ENCODE measurements around the gene NLRP3. TPM values are rescaled to one million over a fixed set of nuclear protein-coding genes. Genes with fewer than 3 reads are reported as not detected.

Gene NLRP3
- total and polyA plus RNA-seq, 4 donors = 0.28 to 1.9 (median 0.61) TPM

DNA sequence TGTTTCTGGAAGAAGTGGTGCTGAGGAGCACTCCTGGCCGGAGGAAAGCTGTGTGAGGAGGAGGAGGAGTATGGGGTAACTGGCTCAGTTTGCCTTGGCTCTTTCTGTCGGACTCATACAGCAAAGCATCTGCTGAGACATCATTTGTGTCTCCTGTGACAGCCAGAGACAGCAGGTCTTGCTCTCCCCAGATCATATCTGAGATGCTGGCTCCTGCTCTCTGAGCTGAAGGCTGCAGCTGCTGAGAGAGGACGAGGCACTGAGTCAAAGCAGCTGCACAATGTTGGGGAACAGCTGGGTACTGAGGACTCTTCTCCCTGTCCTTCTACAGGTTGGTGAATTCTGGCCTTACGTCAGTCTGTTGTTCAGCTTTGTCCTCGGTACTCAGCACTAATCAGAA lies 27.7 kb downstream of the NLRP3 start:
- 61% methylated on average over 5 of the region's 5 CpGs for WGBS
- no peak overlapping the region for H3K4me3 ChIP-seq (ENCODE audit: low read depth in 1 of 3, low read length in 3 of 3)
- H3K9ac ChIP-seq (ENCODE audit: low read depth in 1 of 2, low read length in 2 of 2) = no peak overlapping the region
- peaks cover 0 to 6% (median 2%) of the 10 kb centered on the region in 4 donors for H3K4me1 ChIP-seq (ENCODE audit: control insufficient read depth in 4 of 4, insufficient read depth in 4 of 4, low read length in 3 of 4)
- TF ChIP-seq EGR1 (IDR thresholded peaks at IDR 0.05; ENCODE audit: low read depth in 2 of 2) (no peak), TAF1 (conservative IDR thresholded peaks at IDR 0.05) (no peak), YY1 (IDR thresholded peaks at IDR 0.05) (no peak), HNF4A (conservative IDR thresholded peaks at IDR 0.05) (no peak), JUND (IDR thresholded peaks at IDR 0.05) (no peak), RAD21 (IDR thresholded peaks at IDR 0.05) (no peak), HNF4G (IDR thresholded peaks at IDR 0.05) (no peak)
- TF ChIP-seq, protein P1, sequence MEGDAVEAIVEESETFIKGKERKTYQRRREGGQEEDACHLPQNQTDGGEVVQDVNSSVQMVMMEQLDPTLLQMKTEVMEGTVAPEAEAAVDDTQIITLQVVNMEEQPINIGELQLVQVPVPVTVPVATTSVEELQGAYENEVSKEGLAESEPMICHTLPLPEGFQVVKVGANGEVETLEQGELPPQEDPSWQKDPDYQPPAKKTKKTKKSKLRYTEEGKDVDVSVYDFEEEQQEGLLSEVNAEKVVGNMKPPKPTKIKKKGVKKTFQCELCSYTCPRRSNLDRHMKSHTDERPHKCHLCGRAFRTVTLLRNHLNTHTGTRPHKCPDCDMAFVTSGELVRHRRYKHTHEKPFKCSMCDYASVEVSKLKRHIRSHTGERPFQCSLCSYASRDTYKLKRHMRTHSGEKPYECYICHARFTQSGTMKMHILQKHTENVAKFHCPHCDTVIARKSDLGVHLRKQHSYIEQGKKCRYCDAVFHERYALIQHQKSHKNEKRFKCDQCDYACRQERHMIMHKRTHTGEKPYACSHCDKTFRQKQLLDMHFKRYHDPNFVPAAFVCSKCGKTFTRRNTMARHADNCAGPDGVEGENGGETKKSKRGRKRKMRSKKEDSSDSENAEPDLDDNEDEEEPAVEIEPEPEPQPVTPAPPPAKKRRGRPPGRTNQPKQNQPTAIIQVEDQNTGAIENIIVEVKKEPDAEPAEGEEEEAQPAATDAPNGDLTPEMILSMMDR (IDR thresholded peaks at IDR 0.05; ENCODE audit: low read depth, low read length, missing input control) = no peak
- TF ChIP-seq, protein P2, sequence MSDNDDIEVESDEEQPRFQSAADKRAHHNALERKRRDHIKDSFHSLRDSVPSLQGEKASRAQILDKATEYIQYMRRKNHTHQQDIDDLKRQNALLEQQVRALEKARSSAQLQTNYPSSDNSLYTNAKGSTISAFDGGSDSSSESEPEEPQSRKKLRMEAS (IDR thresholded peaks at IDR 0.05) = no peak
- TF ChIP-seq, protein P3, sequence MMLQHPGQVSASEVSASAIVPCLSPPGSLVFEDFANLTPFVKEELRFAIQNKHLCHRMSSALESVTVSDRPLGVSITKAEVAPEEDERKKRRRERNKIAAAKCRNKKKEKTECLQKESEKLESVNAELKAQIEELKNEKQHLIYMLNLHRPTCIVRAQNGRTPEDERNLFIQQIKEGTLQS (IDR thresholded peaks at IDR 0.05) = no peak
- no peaks in the 10 kb centered on the region for H3K27me3 ChIP-seq (ENCODE audit: control insufficient read depth in 4 of 4, insufficient read depth in 4 of 4, low read length in 3 of 4)
- DNase-seq (ENCODE audit: low spot score) = no peak
- no peak overlapping the region for H3K27ac ChIP-seq (ENCODE audit: low read depth in 1 of 2, low read length in 2 of 2)
- H3K9me3 ChIP-seq (ENCODE audit: control insufficient read depth in 4 of 4, low read length in 3 of 4) = no peaks in the 10 kb centered on the region
- no peaks in the 10 kb centered on the region for H3K36me3 ChIP-seq (ENCODE audit: control insufficient read depth in 4 of 4, insufficient read depth in 3 of 4, low read depth in 1 of 4, low read length in 3 of 4)

DNA sequence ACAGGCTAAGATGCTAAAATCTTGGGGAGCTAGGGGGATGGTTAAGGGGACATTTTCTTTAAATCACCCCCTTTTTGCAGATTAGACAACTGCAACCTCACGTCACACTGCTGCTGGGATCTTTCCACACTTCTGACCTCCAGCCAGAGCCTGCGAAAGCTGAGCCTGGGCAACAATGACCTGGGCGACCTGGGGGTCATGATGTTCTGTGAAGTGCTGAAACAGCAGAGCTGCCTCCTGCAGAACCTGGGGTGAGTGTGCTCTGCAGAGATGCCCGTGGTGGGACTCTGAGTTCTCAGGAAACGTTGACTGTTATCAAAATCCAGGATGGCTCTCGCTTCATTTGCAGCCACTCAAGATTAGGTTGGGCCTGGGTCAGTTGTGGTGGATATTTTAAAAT lies 28.6 kb downstream of the NLRP3 start:
- DNase-seq (ENCODE audit: low spot score) = no peak
- Histone ChIP-seq H3K4me1 (ENCODE audit: control insufficient read depth in 4 of 4, insufficient read depth in 4 of 4, low read length in 3 of 4) (peaks cover 0 to 6% (median 2%) of the 10 kb centered on the region in 4 donors), H3K9ac (ENCODE audit: low read depth in 1 of 2, low read length in 2 of 2) (no peak overlapping the region), H3K27me3 (ENCODE audit: control insufficient read depth in 4 of 4, insufficient read depth in 4 of 4, low read length in 3 of 4) (no peaks in the 10 kb centered on the region), H3K4me3 (ENCODE audit: low read depth in 1 of 3, low read length in 3 of 3) (no peak overlapping the region), H3K9me3 (ENCODE audit: control insufficient read depth in 4 of 4, low read length in 3 of 4) (no peaks in the 10 kb centered on the region), H3K36me3 (ENCODE audit: control insufficient read depth in 4 of 4, insufficient read depth in 3 of 4, low read depth in 1 of 4, low read length in 3 of 4) (no peaks in the 10 kb centered on the region), H3K27ac (ENCODE audit: low read depth in 1 of 2, low read length in 2 of 2) (no peak overlapping the region)
- WGBS = 58% methylated on average over 6 of the region's 6 CpGs
- no peak for TF ChIP-seq RAD21 (IDR thresholded peaks at IDR 0.05)
- TF ChIP-seq TAF1 (conservative IDR thresholded peaks at IDR 0.05) = no peak

DNA sequence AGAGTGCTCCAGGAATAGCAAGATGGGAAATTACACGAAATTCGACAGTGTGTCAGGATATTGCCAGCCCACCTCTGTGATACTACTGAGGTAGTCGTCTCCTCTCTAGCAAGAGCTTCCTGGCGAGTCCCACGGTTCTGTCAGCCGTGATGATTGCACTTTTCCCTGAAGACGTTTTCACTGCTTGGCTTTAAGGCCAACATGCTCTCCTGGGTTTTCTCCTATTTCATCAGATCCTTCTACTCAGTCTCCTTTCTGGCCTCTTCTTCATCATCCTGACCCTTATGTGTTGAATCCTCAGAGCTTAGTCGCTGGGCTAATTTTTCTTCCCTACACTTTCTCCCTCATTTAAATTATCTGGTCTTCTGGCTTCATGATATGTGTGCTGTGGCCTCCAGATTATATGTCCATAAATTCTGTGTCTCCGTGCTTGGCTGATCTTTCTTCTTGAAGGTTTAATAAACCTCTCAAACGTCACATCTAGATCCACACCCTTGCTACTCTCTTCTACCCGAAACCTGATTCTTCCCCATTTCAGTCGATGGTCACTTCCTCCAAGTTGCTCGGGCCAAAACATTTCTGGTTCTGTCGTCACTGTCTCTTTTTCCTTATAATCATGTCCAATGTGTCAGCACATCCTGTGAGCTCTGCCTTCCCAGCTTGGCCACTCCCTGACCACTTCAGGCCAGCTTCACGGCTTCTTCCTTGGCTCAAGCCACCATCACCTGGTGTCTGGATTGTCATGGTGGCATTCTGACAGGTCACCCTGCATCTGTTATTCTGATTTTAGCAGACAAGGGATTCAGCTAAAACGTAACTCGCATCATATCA lies 29.8 kb downstream of the NLRP3 start:
- Histone ChIP-seq H3K27ac (ENCODE audit: low read depth in 1 of 2, low read length in 2 of 2) (no peak overlapping the region), H3K4me1 (ENCODE audit: control insufficient read depth in 4 of 4, insufficient read depth in 4 of 4, low read length in 3 of 4) (peaks cover 0 to 6% (median 2%) of the 10 kb centered on the region in 4 donors), H3K9ac (ENCODE audit: low read depth in 1 of 2, low read length in 2 of 2) (no peak overlapping the region), H3K27me3 (ENCODE audit: control insufficient read depth in 4 of 4, insufficient read depth in 4 of 4, low read length in 3 of 4) (no peaks in the 10 kb centered on the region), H3K9me3 (ENCODE audit: control insufficient read depth in 4 of 4, low read length in 3 of 4) (no peaks in the 10 kb centered on the region), H3K36me3 (ENCODE audit: control insufficient read depth in 4 of 4, insufficient read depth in 3 of 4, low read depth in 1 of 4, low read length in 3 of 4) (no peaks in the 10 kb centered on the region), H3K4me3 (ENCODE audit: low read depth in 1 of 3, low read length in 3 of 3) (no peak overlapping the region)
- no peak for DNase-seq (ENCODE audit: low spot score)
- WGBS = 73% methylated on average over 17 of the region's 17 CpGs
- TF ChIP-seq HNF4A (conservative IDR thresholded peaks at IDR 0.05) (no peak), FOXA1 (IDR thresholded peaks at IDR 0.05) (no peak), NR2F2 (IDR thresholded peaks at IDR 0.05) (no peak), HNF4G (IDR thresholded peaks at IDR 0.05) (no peak), GABPA (IDR thresholded peaks at IDR 0.05 in 1 of 2, conservative IDR thresholded peaks at IDR 0.05 in 1 of 2) (no peak), JUND (IDR thresholded peaks at IDR 0.05) (no peak), YY1 (IDR thresholded peaks at IDR 0.05) (no peak)
- TF ChIP-seq, protein P3 (IDR thresholded peaks at IDR 0.05) = no peak
- TF ChIP-seq, protein P4, sequence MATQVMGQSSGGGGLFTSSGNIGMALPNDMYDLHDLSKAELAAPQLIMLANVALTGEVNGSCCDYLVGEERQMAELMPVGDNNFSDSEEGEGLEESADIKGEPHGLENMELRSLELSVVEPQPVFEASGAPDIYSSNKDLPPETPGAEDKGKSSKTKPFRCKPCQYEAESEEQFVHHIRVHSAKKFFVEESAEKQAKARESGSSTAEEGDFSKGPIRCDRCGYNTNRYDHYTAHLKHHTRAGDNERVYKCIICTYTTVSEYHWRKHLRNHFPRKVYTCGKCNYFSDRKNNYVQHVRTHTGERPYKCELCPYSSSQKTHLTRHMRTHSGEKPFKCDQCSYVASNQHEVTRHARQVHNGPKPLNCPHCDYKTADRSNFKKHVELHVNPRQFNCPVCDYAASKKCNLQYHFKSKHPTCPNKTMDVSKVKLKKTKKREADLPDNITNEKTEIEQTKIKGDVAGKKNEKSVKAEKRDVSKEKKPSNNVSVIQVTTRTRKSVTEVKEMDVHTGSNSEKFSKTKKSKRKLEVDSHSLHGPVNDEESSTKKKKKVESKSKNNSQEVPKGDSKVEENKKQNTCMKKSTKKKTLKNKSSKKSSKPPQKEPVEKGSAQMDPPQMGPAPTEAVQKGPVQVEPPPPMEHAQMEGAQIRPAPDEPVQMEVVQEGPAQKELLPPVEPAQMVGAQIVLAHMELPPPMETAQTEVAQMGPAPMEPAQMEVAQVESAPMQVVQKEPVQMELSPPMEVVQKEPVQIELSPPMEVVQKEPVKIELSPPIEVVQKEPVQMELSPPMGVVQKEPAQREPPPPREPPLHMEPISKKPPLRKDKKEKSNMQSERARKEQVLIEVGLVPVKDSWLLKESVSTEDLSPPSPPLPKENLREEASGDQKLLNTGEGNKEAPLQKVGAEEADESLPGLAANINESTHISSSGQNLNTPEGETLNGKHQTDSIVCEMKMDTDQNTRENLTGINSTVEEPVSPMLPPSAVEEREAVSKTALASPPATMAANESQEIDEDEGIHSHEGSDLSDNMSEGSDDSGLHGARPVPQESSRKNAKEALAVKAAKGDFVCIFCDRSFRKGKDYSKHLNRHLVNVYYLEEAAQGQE (IDR thresholded peaks at IDR 0.05) = no peak
- TF ChIP-seq, protein P1 (IDR thresholded peaks at IDR 0.05; ENCODE audit: low read depth, low read length, missing input control) = no peak
- TF ChIP-seq, protein P5, sequence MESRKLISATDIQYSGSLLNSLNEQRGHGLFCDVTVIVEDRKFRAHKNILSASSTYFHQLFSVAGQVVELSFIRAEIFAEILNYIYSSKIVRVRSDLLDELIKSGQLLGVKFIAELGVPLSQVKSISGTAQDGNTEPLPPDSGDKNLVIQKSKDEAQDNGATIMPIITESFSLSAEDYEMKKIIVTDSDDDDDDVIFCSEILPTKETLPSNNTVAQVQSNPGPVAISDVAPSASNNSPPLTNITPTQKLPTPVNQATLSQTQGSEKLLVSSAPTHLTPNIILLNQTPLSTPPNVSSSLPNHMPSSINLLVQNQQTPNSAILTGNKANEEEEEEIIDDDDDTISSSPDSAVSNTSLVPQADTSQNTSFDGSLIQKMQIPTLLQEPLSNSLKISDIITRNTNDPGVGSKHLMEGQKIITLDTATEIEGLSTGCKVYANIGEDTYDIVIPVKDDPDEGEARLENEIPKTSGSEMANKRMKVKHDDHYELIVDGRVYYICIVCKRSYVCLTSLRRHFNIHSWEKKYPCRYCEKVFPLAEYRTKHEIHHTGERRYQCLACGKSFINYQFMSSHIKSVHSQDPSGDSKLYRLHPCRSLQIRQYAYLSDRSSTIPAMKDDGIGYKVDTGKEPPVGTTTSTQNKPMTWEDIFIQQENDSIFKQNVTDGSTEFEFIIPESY (IDR thresholded peaks at IDR 0.05) = no peak
